Thyroid gland (tissue), 4 donors: Measurements from ENCODE around the gene SLC25A45.

ENCODE experiments used
- CTCF ChIP-seq, 6 experiments: fragments of 200-600 bp in 3 of 6; fragments of 450-650 bp in 3 of 6; sonication (generic) in 3 of 6; IDR thresholded peaks; one replicate each; pipeline ENCODE4 v1.5.1; 2016 to 2019; ENCODE audit warnings: antibody characterized with exemption in 6 of 6, mild to moderate bottlenecking in 2 of 6, inconsistent platforms in 1 of 6, moderate library complexity in 1 of 6
- POLR2A ChIP-seq, 2 donors: fragments of 450-650 bp; IDR thresholded peaks; one replicate each; pipeline ENCODE4 v1.6.1; 2017; ENCODE audit warnings: antibody characterized with exemption in 2 of 2, mild to moderate bottlenecking in 2 of 2, moderate library complexity in 1 of 2

- TF ChIP-seq CTCF (IDR thresholded peaks at IDR 0.05): no peak
- no peak for TF ChIP-seq POLR2A (IDR thresholded peaks at IDR 0.05)
Measured at GRCh38 chr11:65430406-65431217, 48.2 kb upstream of the SLC25A45 start.
